Caco-2 (cell line): ENCODE measurements around the gene CLSTN2. TPM values are rescaled to one million over a fixed set of nuclear protein-coding genes. Genes with fewer than 3 reads are reported as not detected.

Source experiments
- BruUV-seq: library from RNA; stranded (reverse); fragments of 400-500 nt; replicated peaks from 2 replicates; lab custom pipeline; 2021; lab: Mats Ljungman, UMichigan
- CTCF ChIA-PET: fragments of 300-600 bp; sonication (Branson Sonifier 250); formaldehyde crosslinking; loops from one replicate; lab custom pipeline; 2022; ENCODE audit warnings: antibody characterized with exemption; lab: Charles Lee
- POLR2A ChIA-PET: fragments of 300-600 bp; sonication (Branson Sonifier 250); formaldehyde crosslinking; loops from one replicate; lab custom pipeline; 2022; ENCODE audit warnings: antibody characterized with exemption; lab: Charles Lee
- DNase-seq, 2 experiments: peaks; one replicate each; pipeline versions ENCODE4 v3.0.0 to v3.0.0-alpha.2; 2020 to 2022
- H3K27me3 ChIP-seq: replicated peaks from 2 replicates; pipeline ENCODE4 v1.6.0; 2011; ENCODE audit warnings: low read length; ENCODE audit not compliant: control insufficient read depth, insufficient read depth
- H3K36me3 ChIP-seq: 2 replicates; pipeline ENCODE4 v1.5.1; 2011; ENCODE audit warnings: low read length; ENCODE audit not compliant: control insufficient read depth, insufficient read depth
- H3K4me1 ChIP-seq: fragments of 250-450 bp; sonication (Bioruptor Pico); 2 replicates; pipeline ENCODE4 v1.5.1; 2020; ENCODE audit warnings: mild to moderate bottlenecking
- H3K4me3 ChIP-seq: 2 replicates; pipeline ENCODE4 v1.5.1; 2011; ENCODE audit warnings: low read depth, mild to moderate bottlenecking, control low read depth, low read length
- H3K9me3 ChIP-seq: fragments of 250-450 bp; sonication (Bioruptor Pico); 2 replicates; pipeline ENCODE4 v1.5.1; 2020; ENCODE audit warnings: mild to moderate bottlenecking, moderate library complexity
- H3K27ac Mint-ChIP-seq: one replicate; pipeline ENCODE4 v1.8.0; 2022; ENCODE audit warnings: mixed read lengths; ENCODE audit not compliant: unreplicated experiment
- H3K27me3 Mint-ChIP-seq: one replicate; pipeline ENCODE4 v1.8.0; 2022; ENCODE audit warnings: mixed read lengths; ENCODE audit not compliant: insufficient read depth, unreplicated experiment
- H3K36me3 Mint-ChIP-seq: one replicate; pipeline ENCODE4 v1.8.0; 2022; ENCODE audit warnings: mild to moderate bottlenecking, mixed read lengths; ENCODE audit not compliant: insufficient read depth, unreplicated experiment
- H3K4me1 Mint-ChIP-seq: one replicate; pipeline ENCODE4 v1.8.0; 2022; ENCODE audit warnings: low read depth, mixed read lengths; ENCODE audit not compliant: unreplicated experiment
- H3K4me3 Mint-ChIP-seq: one replicate; pipeline ENCODE4 v1.8.0; 2022; ENCODE audit warnings: mild to moderate bottlenecking, moderate library complexity, mixed read lengths; ENCODE audit not compliant: unreplicated experiment
- H3K9me3 Mint-ChIP-seq: one replicate; pipeline ENCODE4 v1.8.0; 2022; ENCODE audit warnings: mixed read lengths; ENCODE audit not compliant: unreplicated experiment
- CTCF ChIP-seq, 2 experiments: fragments of 200-600 bp in 1 of 2; IDR thresholded peaks; 1 replicate in 1 of 2; 2 replicates in 1 of 2; pipeline versions ENCODE4 v1.5.1 to v1.8.0; 2011 to 2022; ENCODE audit warnings: antibody characterized with exemption in 1 of 2, control low read depth in 1 of 2, inconsistent platforms in 1 of 2, low read depth in 1 of 2, low read length in 1 of 2, mild to moderate bottlenecking in 1 of 2, moderate library complexity in 1 of 2; ENCODE audit not compliant: insufficient read depth in 1 of 2, severe bottlenecking in 1 of 2, unreplicated experiment in 1 of 2
- intact Hi-C: fragments of 100-400 bp; cut with micrococcal nuclease; formaldehyde crosslinking; loops from one replicate; pipeline ENCODE4 v1.10.0; 2022; ENCODE audit not compliant: unreplicated experiment
- total RNA-seq: library from RNA; stranded (reverse); gene quantifications from 2 replicates; pipeline ENCODE4 v1.2.3, GENCODE V29; 2022

The CLSTN2 gene
- total RNA-seq, 1 experiment from 2014 or later, result 26.1 TPM

GRCh38 chr3:140015741-140016140 is 80.8 kb downstream of the CLSTN2 start:
- H3K4me3 Mint-ChIP-seq, result no peak overlapping the region

DNA sequence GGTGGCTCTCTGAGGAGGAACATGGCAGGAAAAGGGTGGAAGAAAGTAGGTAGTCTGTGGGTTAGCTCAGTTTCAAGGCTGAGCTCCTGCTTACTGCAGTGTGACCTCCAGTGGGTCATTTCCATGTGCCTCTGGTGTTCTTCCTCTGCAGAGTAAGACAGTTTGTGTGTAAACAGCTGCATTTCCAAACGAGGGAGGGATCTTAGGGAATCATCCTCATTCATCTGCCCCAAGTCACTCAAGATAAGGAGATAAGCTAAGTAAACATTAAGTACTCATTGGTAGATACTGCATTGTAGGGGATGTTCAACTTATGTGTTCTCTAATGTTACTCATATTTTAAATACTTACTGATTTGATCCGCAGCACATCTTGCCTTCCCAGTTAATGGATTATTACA is 83.6 kb downstream of the CLSTN2 start:
- Mint-ChIP-seq H3K36me3 (no peaks in the 10 kb centered on the region), H3K9me3 (no peaks in the 10 kb centered on the region), H3K27ac (no peak overlapping the region), H3K27me3 (no peaks in the 10 kb centered on the region), H3K4me1 (peaks cover 24% of the 10 kb centered on the region), H3K4me3 (no peak overlapping the region)
- H3K4me1 ChIP-seq, result peaks cover 9% of the 10 kb centered on the region
- DNase-seq, result peak in 1 of 2 experiments; percentile 22
- ChIA-PET CTCF (no interaction called here), POLR2A (no interaction called here)
- H3K27me3 ChIP-seq, result no peaks in the 10 kb centered on the region
- intact Hi-C loops, result no loop called here
- no TSS peak for BruUV-seq
- no peak overlapping the region for H3K4me3 ChIP-seq
- TF ChIP-seq CTCF (IDR thresholded peaks at IDR 0.05; ENCODE audit: insufficient read depth in 1 of 2, low read depth in 1 of 2, low read length in 1 of 2, severe bottlenecking in 1 of 2, unreplicated experiment in 1 of 2), result no peak
- no peaks in the 10 kb centered on the region for H3K9me3 ChIP-seq
- H3K36me3 ChIP-seq, result no peaks in the 10 kb centered on the region

More at GRCh38 chr3:140015741-140016140, 80.8 kb downstream of the CLSTN2 start:
- H3K36me3 ChIP-seq, result no peaks in the 10 kb centered on the region
- no peak overlapping the region for H3K4me3 ChIP-seq
- no peak for TF ChIP-seq CTCF (IDR thresholded peaks at IDR 0.05; ENCODE audit: insufficient read depth in 1 of 2, low read depth in 1 of 2, low read length in 1 of 2, severe bottlenecking in 1 of 2, unreplicated experiment in 1 of 2)
- intact Hi-C loops, result no loop called here
- POLR2A ChIA-PET, result no interaction called here
- no peaks in the 10 kb centered on the region for H3K9me3 ChIP-seq
- CTCF ChIA-PET, result no interaction called here
- H3K27me3 Mint-ChIP-seq, result no peaks in the 10 kb centered on the region
- no peaks in the 10 kb centered on the region for H3K27me3 ChIP-seq
- peaks cover 24% of the 10 kb centered on the region for H3K4me1 Mint-ChIP-seq
- H3K36me3 Mint-ChIP-seq, result no peaks in the 10 kb centered on the region
- H3K4me1 ChIP-seq, result peaks cover 9% of the 10 kb centered on the region
- no peaks in the 10 kb centered on the region for H3K9me3 Mint-ChIP-seq
- no peak overlapping the region for H3K27ac Mint-ChIP-seq
- DNase-seq, result no peak
- BruUV-seq, result no TSS peak

DNA sequence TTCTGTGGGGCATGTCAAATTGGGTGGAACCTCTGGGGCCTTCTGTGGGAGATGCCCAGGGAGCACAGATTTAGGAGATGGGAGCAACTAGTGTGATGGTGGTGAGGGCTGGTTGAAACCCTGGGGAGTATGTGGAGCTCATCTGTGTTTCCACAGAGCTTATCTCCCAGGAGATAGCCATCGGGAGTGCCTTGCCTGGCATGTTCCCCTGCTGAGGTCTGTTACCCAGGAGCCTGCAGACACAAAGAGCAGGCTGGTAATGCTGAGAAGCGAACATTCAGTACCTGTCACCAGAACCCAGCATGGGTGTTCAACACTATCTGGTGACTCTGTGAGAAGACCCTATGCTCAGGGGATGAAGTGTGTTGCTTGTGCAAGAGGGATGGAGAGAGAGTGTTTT is 85.0 kb downstream of the CLSTN2 start:
- Mint-ChIP-seq H3K27me3 (no peaks in the 10 kb centered on the region), H3K9me3 (no peaks in the 10 kb centered on the region), H3K4me1 (peaks cover 18% of the 10 kb centered on the region), H3K4me3 (no peak overlapping the region), H3K27ac (no peak overlapping the region), H3K36me3 (no peaks in the 10 kb centered on the region)
- H3K9me3 ChIP-seq, result no peaks in the 10 kb centered on the region
- BruUV-seq, result no TSS peak
- ChIA-PET CTCF (no interaction called here), POLR2A (no interaction called here)
- no peak overlapping the region for H3K4me3 ChIP-seq
- no peaks in the 10 kb centered on the region for H3K27me3 ChIP-seq
- no peak for DNase-seq
- TF ChIP-seq CTCF (IDR thresholded peaks at IDR 0.05; ENCODE audit: insufficient read depth in 1 of 2, low read depth in 1 of 2, low read length in 1 of 2, severe bottlenecking in 1 of 2, unreplicated experiment in 1 of 2), result no peak
- H3K4me1 ChIP-seq, result peaks cover 9% of the 10 kb centered on the region
- no peaks in the 10 kb centered on the region for H3K36me3 ChIP-seq
- intact Hi-C loops, result no loop called here
